ENCODE results near the gene SYTL3.

The SYTL3 gene

GRCh38 chr6:158705386-158706126, 55.7 kb downstream of the SYTL3 start:
- no peak for TF ChIP-seq CTCF (IDR thresholded peaks at IDR 0.05; ENCODE audit: low read depth, low read length)
- no peak overlapping the region for H3K4me3 ChIP-seq (replicated peaks in 1 of 2; ENCODE audit: low read depth in 2 of 2, low read length in 2 of 2)
- DNase-seq (ENCODE audit: low read depth in 2 of 2) = no peak

- DNase-seq (ENCODE audit: low read depth in 2 of 2) = peak; percentile 68 to 71
- H3K4me3 ChIP-seq (replicated peaks in 1 of 2; ENCODE audit: low read depth in 2 of 2, low read length in 2 of 2) = no peak overlapping the region
- TF ChIP-seq CTCF (IDR thresholded peaks at IDR 0.05; ENCODE audit: low read depth, low read length) = peak; percentile 75
Measured at GRCh38 chr6:158706369-158706982, 56.6 kb downstream of the SYTL3 start.

GRCh38 chr6:158707120-158707820, 57.4 kb downstream of the SYTL3 start:
- no peak for TF ChIP-seq CTCF (IDR thresholded peaks at IDR 0.05; ENCODE audit: low read depth, low read length)
- H3K4me3 ChIP-seq (replicated peaks in 1 of 2; ENCODE audit: low read depth in 2 of 2, low read length in 2 of 2) = no peak overlapping the region
- DNase-seq (ENCODE audit: low read depth in 2 of 2) = peak; percentile 55 to 61

- TF ChIP-seq CTCF (IDR thresholded peaks at IDR 0.05; ENCODE audit: low read depth, low read length) = no peak
- peak in 1 of 2 donors; percentile 34 for DNase-seq (ENCODE audit: low read depth in 2 of 2)
- no peak overlapping the region for H3K4me3 ChIP-seq (replicated peaks in 1 of 2; ENCODE audit: low read depth in 2 of 2, low read length in 2 of 2)
Measured at GRCh38 chr6:158707821-158708195, 58.0 kb downstream of the SYTL3 start.

GRCh38 chr6:158708239-158708638, 58.4 kb downstream of the SYTL3 start:
- peak; percentile 28 for TF ChIP-seq CTCF (IDR thresholded peaks at IDR 0.05; ENCODE audit: low read depth, low read length)
- no peak overlapping the region for H3K4me3 ChIP-seq (replicated peaks in 1 of 2; ENCODE audit: low read depth in 2 of 2, low read length in 2 of 2)
- DNase-seq (ENCODE audit: low read depth in 2 of 2) = peak; percentile 65 to 84

- no peak for TF ChIP-seq CTCF (IDR thresholded peaks at IDR 0.05; ENCODE audit: low read depth, low read length)
- no peak for DNase-seq (ENCODE audit: low read depth in 2 of 2)
- no peak overlapping the region for H3K4me3 ChIP-seq (replicated peaks in 1 of 2; ENCODE audit: low read depth in 2 of 2, low read length in 2 of 2)
Measured at GRCh38 chr6:158709809-158710208, 60.0 kb downstream of the SYTL3 start.
